K562 (cell line): ENCODE measurements around the gene CACNA1I. TPM values are rescaled to one million over a fixed set of nuclear protein-coding genes. Genes with fewer than 3 reads are reported as not detected.
A peak's percentile ranks its signal among the peaks of the same experiment; 100 is the strongest.

Source experiments
- ATAC-seq: fragments of 200-7000 bp; cut with Tn5 transposase; 3 replicates; pipeline ENCODE4 v1.9.1; 2020; ENCODE audit warnings: moderate library complexity
- BruUV-seq: library from RNA; stranded (reverse); fragments of 400-500 nt; replicated peaks from 2 replicates; lab custom pipeline; 2021; lab: Mats Ljungman, UMichigan
- CTCF ChIA-PET: fragments of 300-600 bp; formaldehyde crosslinking; extraction: SDS; loops from one replicate; lab custom pipeline; 2021; ENCODE audit warnings: low intra/inter-chr PET ratio; lab: Yijun Ruan, JAX
- POLR2A ChIA-PET: fragments of 300-600, 350-650 bp; sonication (Branson Sonifier 250); formaldehyde crosslinking; extraction: SDS; loops from one replicate; lab custom pipeline; 2021; ENCODE audit warnings: antibody characterized with exemption, inconsistent platforms; lab: Yijun Ruan, JAX
- DNase-seq, 4 experiments: peaks; one replicate each; pipeline versions ENCODE4 v3.0.0 to v3.0.0-alpha.2; 2011 to 2018; ENCODE audit warnings: low spot score in 3 of 4, mixed read lengths in 3 of 4; ENCODE audit errors: extremely low read depth in 1 of 4
- FAIRE-seq: peaks from 2 replicates; lab custom pipeline; 2011; peaks lifted over from hg19 to GRCh38; lab: Jason Lieb, UNC
- H2AFZ ChIP-seq: 2 replicates; pipeline ENCODE4 v1.6.0; 2011; ENCODE audit warnings: low read depth, low read length, control low read depth, inconsistent platforms
- H3K27ac ChIP-seq: fragments of 200-600 bp; 3 replicates; pipeline ENCODE4 v1.8.0; 2011; ENCODE audit warnings: low read depth, mild to moderate bottlenecking, control low read depth, inconsistent platforms, low read length, moderate library complexity, mixed read lengths; ENCODE audit errors: extremely low read depth
- H3K27me3 ChIP-seq, 2 experiments: fragments of 300-600 bp in 1 of 2; 2 replicates in 1 of 2; 3 replicates in 1 of 2; pipeline versions ENCODE4 v1.6.0 to v1.8.0; 2011; ENCODE audit warnings: inconsistent platforms in 2 of 2, low read length in 2 of 2, mild to moderate bottlenecking in 1 of 2, mixed read lengths in 1 of 2, moderate library complexity in 1 of 2; ENCODE audit not compliant: control insufficient read depth in 2 of 2, insufficient read depth in 2 of 2
- H3K36me3 ChIP-seq: fragments of 300-600 bp; 3 replicates; pipeline ENCODE4 v1.8.0; 2011; ENCODE audit warnings: mild to moderate bottlenecking, low read length, inconsistent platforms; ENCODE audit not compliant: control insufficient read depth, insufficient read depth
- H3K4me1 ChIP-seq, 2 experiments: fragments of 200-600 bp in 1 of 2; replicated peaks in 1 of 2; 2 replicates in 1 of 2; 3 replicates in 1 of 2; pipeline versions ENCODE4 v1.5.1 to v1.8.0; 2011; ENCODE audit warnings: inconsistent platforms in 2 of 2, low read length in 2 of 2, mild to moderate bottlenecking in 1 of 2, mixed read lengths in 1 of 2, moderate library complexity in 1 of 2; ENCODE audit not compliant: control insufficient read depth in 2 of 2, insufficient read depth in 2 of 2
- H3K4me2 ChIP-seq: 2 replicates; pipeline ENCODE4 v1.6.1; 2011; ENCODE audit warnings: low read length, control low read depth, inconsistent platforms, mixed read lengths; ENCODE audit not compliant: insufficient read depth
- H3K4me3 ChIP-seq: fragments of 200-600 bp; sonication (generic), shearing (Covaris generic); 2 replicates; pipeline ENCODE4 v1.5.1; 2016; ENCODE audit warnings: control low read depth, inconsistent platforms
- H3K79me2 ChIP-seq: fragments of 200-600 bp; 3 replicates; pipeline ENCODE4 v1.8.0; 2011; ENCODE audit warnings: low read length, inconsistent platforms; ENCODE audit not compliant: control insufficient read depth, insufficient read depth
- H3K9ac ChIP-seq, 2 experiments: 2 replicates each; pipeline versions ENCODE4 v1.6.0 to v1.6.1; 2011; ENCODE audit warnings: low read depth in 2 of 2, low read length in 2 of 2, control low read depth in 1 of 2, inconsistent platforms in 1 of 2, mild to moderate bottlenecking in 1 of 2, mixed read lengths in 1 of 2; ENCODE audit not compliant: insufficient read depth in 1 of 2
- H3K9me1 ChIP-seq: one replicate; pipeline ENCODE4 v1.6.0; 2011; ENCODE audit warnings: inconsistent platforms, mild to moderate bottlenecking, low read length, moderate library complexity; ENCODE audit not compliant: control insufficient read depth, insufficient read depth
- H3K9me3 ChIP-seq: replicated peaks from 2 replicates; pipeline ENCODE4 v1.5.1; 2011; ENCODE audit warnings: low read depth, low read length, inconsistent platforms; ENCODE audit not compliant: control insufficient read depth, insufficient read depth
- H4K20me1 ChIP-seq: replicated peaks from 2 replicates; pipeline ENCODE4 v1.6.1; 2011; ENCODE audit warnings: low read length, inconsistent platforms, mixed read lengths; ENCODE audit not compliant: control insufficient read depth, insufficient read depth
- FOXP1 ChIP-seq: sonication (generic); formaldehyde crosslinking; IDR thresholded peaks from 2 replicates; pipeline ENCODE4 v1.8.0; 2022; ENCODE audit warnings: mild to moderate bottlenecking, missing genetic modification reagents
- HNRNPLL ChIP-seq: fragments of 200-400 bp; formaldehyde crosslinking; IDR thresholded peaks from 2 replicates; pipeline ENCODE4 v1.6.1; 2017; ENCODE audit warnings: low read length, low read depth, mild to moderate bottlenecking; ENCODE audit not compliant: poor library complexity, severe bottlenecking
- HNRNPUL1 ChIP-seq: fragments of 200-400 bp; formaldehyde crosslinking; IDR thresholded peaks from 2 replicates; pipeline ENCODE4 v1.6.1; 2017; ENCODE audit warnings: low read length
- JUNB ChIP-seq: fragments of 450-650 bp; formaldehyde crosslinking; conservative IDR thresholded peaks from 2 replicates; pipeline ENCODE4 v1.4.0; 2020; ENCODE audit warnings: mild to moderate bottlenecking
- KDM4B ChIP-seq, 2 experiments: fragments of 450-650 bp in 1 of 2; sonication (generic) in 1 of 2; IDR thresholded peaks; 2 replicates each; pipeline ENCODE4 v1.6.1; 2016 to 2017; ENCODE audit warnings: borderline replicate concordance in 2 of 2, antibody characterized with exemption in 1 of 2, low read depth in 1 of 2, mild to moderate bottlenecking in 1 of 2
- NCOR1 ChIP-seq: fragments of 450-650 bp; IDR thresholded peaks from 2 replicates; pipeline ENCODE4 v1.6.1; 2016; ENCODE audit warnings: mild to moderate bottlenecking, moderate library complexity
- NRF1 ChIP-seq, 2 experiments: fragments of 450-650 bp; IDR thresholded peaks in 1 of 2; conservative IDR thresholded peaks in 1 of 2; 2 replicates each; pipeline ENCODE4 v1.6.1; 2014; ENCODE audit warnings: mild to moderate bottlenecking in 2 of 2
- RB1 ChIP-seq: fragments of 450-650 bp; IDR thresholded peaks from 2 replicates; pipeline ENCODE4 v1.6.1; 2017; ENCODE audit warnings: low read depth, mild to moderate bottlenecking
- ZNF12 ChIP-seq: sonication (generic); formaldehyde crosslinking; IDR thresholded peaks from 2 replicates; pipeline ENCODE4 v1.4.0; 2020; ENCODE audit warnings: mild to moderate bottlenecking, missing genetic modification reagents
- ZNF174 ChIP-seq: fragments of 250-450 bp; sonication (Bioruptor Pico); IDR thresholded peaks from 2 replicates; pipeline ENCODE4 v1.4.0; 2020; ENCODE audit warnings: mild to moderate bottlenecking
- ZNF384 ChIP-seq: IDR thresholded peaks from 2 replicates; pipeline ENCODE4 v1.6.1; 2012; ENCODE audit warnings: low read depth, low read length, improper control_type of control experiment
- ZNF41 ChIP-seq: fragments of 250-450 bp; sonication (Bioruptor Pico); conservative IDR thresholded peaks from 2 replicates; pipeline ENCODE4 v1.4.0; 2020; ENCODE audit warnings: mild to moderate bottlenecking
- ZNF583 ChIP-seq: fragments of 250-450 bp; sonication (Bioruptor Pico); IDR thresholded peaks from 2 replicates; pipeline ENCODE4 v1.4.0; 2020
- ZNF589 ChIP-seq: fragments of 200-800 bp; sonication (Bioruptor generic); IDR thresholded peaks from 2 replicates; pipeline ENCODE4 v1.6.1; 2016; ENCODE audit warnings: low read depth, missing genetic modification characterization, missing compliant biosample characterization
- ZNF785 ChIP-seq: fragments of 250-450 bp; sonication (Bioruptor Pico); IDR thresholded peaks from 2 replicates; pipeline ENCODE4 v1.4.0; 2020; ENCODE audit warnings: mild to moderate bottlenecking
- WGBS: fragments of 100-300 bp; shearing (Covaris generic); methylation state at CpG from one replicate; pipeline ENCODE4 v1.1.6; 2016; ENCODE audit warnings: low coverage, mixed read lengths; ENCODE audit not compliant: insufficient coverage; ENCODE audit errors: missing lambda C conversion rate; 5-methylcytosine and 5-hydroxymethylcytosine counted together
- in situ Hi-C: fragments of 300-500 bp; cut with MboI; formaldehyde crosslinking; loops from 4 replicates; pipeline ENCODE4 v1.15.0; 2018; ENCODE audit warnings: inconsistent platforms, mixed read lengths
- intact Hi-C: fragments of 100-400 bp; cut with micrococcal nuclease; formaldehyde crosslinking; loops from 2 replicates; pipeline ENCODE4 v1.14.2; 2022
- polyA plus RNA-seq, 8 experiments: library from polyadenylated mRNA; depleted of rRNA in 4 of 8; stranded (reverse) in 5 of 8; unstranded in 3 of 8; fragments of >200 nt; fragmentation: Nextera tagmentation in 2 of 8; fragmentation: Illumina TruSeq in 1 of 8; extraction: Ambion mirVana in 2 of 8; extraction: Trizol in 1 of 8; gene quantifications; 2 replicates each; pipeline versions ENCODE4 v1.2.1 to v1.2.3, GENCODE V29; 2011 to 2014; ENCODE audit warnings: inconsistent platforms in 1 of 8, missing spikeins in 1 of 8
- total RNA-seq, 7 experiments: library from RNA; depleted of rRNA in 6 of 7; stranded (reverse); fragments of >200 nt in 6 of 7; fragmentation: Illumina TruSeq in 2 of 7; extraction: Trizol in 2 of 7; gene quantifications; 2 replicates each; pipeline versions ENCODE4 v1.2.1 to v1.2.3, GENCODE V29; 2011 to 2021; ENCODE audit warnings: low replicate concordance in 1 of 7
- TF ChIP-seq, protein P1 (sequence below): fragments of 250-450 bp; sonication (Bioruptor Pico); IDR thresholded peaks from 2 replicates; pipeline ENCODE4 v1.8.0; 2021; ENCODE audit warnings: borderline replicate concordance, mild to moderate bottlenecking, moderate library complexity; ENCODE audit not compliant: poor library complexity, severe bottlenecking
- TF ChIP-seq, protein P2 (sequence below): sonication (generic); formaldehyde crosslinking; IDR thresholded peaks from 2 replicates; pipeline ENCODE4 v1.8.0; 2022; ENCODE audit warnings: missing genetic modification reagents, mild to moderate bottlenecking, moderate library complexity, borderline replicate concordance

The CACNA1I gene
- total and polyA plus RNA-seq, 9 of the 15 experiments (the other 6 are each of a cell fraction or from before 2014, with no cell fraction given) = 0.01 to 0.79 (median 0.32) TPM; not detected in 1

DNA sequence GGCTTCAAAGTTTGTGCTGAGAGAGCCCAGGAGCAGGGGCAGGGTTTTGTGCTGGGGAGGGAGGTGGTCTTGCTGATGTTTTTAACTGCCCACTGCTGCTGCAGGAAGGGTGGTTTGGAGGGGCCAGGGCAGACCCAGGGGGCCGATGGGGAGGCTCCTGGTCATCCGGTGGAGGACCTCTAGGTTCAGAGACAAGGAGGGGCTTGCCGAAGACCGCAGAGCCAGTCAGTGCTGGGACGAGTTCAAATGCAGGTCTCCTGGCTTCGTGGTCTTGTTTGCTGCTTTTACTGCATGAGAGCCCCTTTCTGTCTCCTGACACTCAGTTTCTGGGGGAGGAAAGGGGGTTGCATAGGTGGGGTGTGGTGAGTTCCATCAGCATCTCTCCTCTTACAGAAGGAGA, 26.0 kb downstream of the CACNA1I start (continued):
- TF ChIP-seq ZNF174 (no peak), RB1 (no peak), HNRNPUL1 (no peak)
- TF ChIP-seq, protein P1, sequence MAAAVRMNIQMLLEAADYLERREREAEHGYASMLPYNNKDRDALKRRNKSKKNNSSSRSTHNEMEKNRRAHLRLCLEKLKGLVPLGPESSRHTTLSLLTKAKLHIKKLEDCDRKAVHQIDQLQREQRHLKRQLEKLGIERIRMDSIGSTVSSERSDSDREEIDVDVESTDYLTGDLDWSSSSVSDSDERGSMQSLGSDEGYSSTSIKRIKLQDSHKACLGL = no peak
- TF ChIP-seq, all 486 proteins: peak for 0

DNA sequence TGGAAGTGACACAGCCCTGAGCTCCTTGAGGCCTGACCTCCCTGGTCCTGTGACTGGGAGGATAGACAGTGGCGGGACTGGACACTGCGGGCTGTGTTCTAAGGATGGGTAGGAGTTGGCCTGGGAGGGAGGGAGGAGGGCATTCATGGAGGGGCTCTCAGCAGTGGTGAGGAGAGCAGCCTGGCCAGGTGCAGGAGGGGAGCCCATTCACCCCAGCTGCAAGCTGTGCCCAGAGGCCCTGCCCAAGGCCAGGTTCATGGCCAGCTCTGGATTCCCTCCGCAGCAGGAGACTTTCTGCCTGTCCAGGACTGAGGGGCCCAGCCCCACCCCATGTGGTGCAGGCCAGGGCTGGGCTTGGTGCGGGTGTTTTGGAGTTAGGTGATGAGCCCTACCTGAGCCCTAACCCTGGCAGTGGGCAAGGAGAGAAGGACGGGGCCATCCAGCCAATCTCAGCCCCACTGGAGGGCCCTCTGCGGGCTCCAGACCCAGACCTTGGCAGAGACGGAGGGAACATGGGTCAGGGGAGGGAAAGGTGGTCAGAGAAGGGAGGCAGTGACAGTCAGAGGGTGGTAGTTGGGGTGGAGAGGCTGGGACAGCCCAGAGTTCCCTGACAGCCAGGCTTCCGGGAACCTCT, 26.8 kb downstream of the CACNA1I start:
- Histone ChIP-seq H3K4me1 (peaks cover 0 to 23% of the 10 kb centered on the region in 2 experiments; a peak in 3 of 5 replicates), H3K36me3 (no peaks in the 10 kb centered on the region), H4K20me1 (no peaks in the 10 kb centered on the region), H3K9me3 (no peaks in the 10 kb centered on the region), H3K27me3 (no peaks in the 10 kb centered on the region), H3K4me2 (no peak overlapping the region), H3K79me2 (no peaks in the 10 kb centered on the region), H3K27ac (no peak overlapping the region), H3K9ac (peak overlapping the region in 1 of 2 experiments; percentile 45; a peak in 1 of 4 replicates), H3K4me3 (no peak overlapping the region), H3K9me1 (peaks cover 2% of the 10 kb centered on the region), H2AFZ (no peak overlapping the region)
- no peak for FAIRE-seq
- POLR2A ChIA-PET = interaction anchor here (0.5 to 0.6 kb wide), 2 partner anchors 67 to 369 kb away, joined by 3 to 5 read pairs; no protein-coding TSS in a partner anchor
- no peak for TF ChIP-seq ZNF384
- no peak for TF ChIP-seq ZNF12 (CRISPR knock-in tag)
- TF ChIP-seq HNRNPLL = no peak
- no peak for TF ChIP-seq ZNF589 (CRISPR knock-in tag)
- no peak for TF ChIP-seq KDM4B (IDR thresholded peaks at IDR 0.05; ENCODE audit: borderline replicate concordance in 2 of 2, low read depth in 1 of 2)
- no peak for TF ChIP-seq NRF1 (conservative IDR thresholded peaks at IDR 0.05 in 1 of 2, IDR thresholded peaks at IDR 0.05 in 1 of 2)
- no peak for TF ChIP-seq NCOR1
- TF ChIP-seq JUNB (CRISPR knock-in tag) = no peak
- no peak for TF ChIP-seq ZNF41 (CRISPR knock-in tag)
- TF ChIP-seq ZNF583 = no peak
- TF ChIP-seq FOXP1 = no peak
- TF ChIP-seq ZNF785 (CRISPR knock-in tag) = no peak
- TF ChIP-seq, protein P2, sequence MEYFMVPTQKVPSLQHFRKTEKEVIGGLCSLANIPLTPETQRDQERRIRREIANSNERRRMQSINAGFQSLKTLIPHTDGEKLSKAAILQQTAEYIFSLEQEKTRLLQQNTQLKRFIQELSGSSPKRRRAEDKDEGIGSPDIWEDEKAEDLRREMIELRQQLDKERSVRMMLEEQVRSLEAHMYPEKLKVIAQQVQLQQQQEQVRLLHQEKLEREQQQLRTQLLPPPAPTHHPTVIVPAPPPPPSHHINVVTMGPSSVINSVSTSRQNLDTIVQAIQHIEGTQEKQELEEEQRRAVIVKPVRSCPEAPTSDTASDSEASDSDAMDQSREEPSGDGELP = no peak
- in situ Hi-C loops = no loop called here
- BruUV-seq = no TSS peak
- peak; percentile 43; the same call in 2 of the 3 replicates for ATAC-seq
- CTCF ChIA-PET = no interaction called here
- intact Hi-C loops = no loop called here
- DNase-seq = no peak
- 27% methylated on average over 7 of the region's 8 CpGs for WGBS
